Left lobe of liver (tissue), 2 donors: Measurements from ENCODE around the gene C22orf42. TPM values are rescaled to one million over a fixed set of nuclear protein-coding genes. Genes with fewer than 3 reads are reported as not detected.
"Not testable (repeated sequence)": the region's sequence is repeated elsewhere in the genome, so short reads cannot be mapped to it uniquely, and the experiment has no call there.

Experiments
- ATAC-seq: fragments of 200-7000 bp; cut with Tn5 transposase; one replicate; pipeline ENCODE4 v1.9.1; 2020; ENCODE audit warnings: mild to moderate bottlenecking, moderate library complexity
- DNase-seq: peaks from one replicate; pipeline ENCODE4 v3.0.0-alpha.2; 2020; ENCODE audit warnings: low spot score
- total RNA-seq: library from RNA; stranded (reverse); gene quantifications from one replicate; pipeline ENCODE4 v1.2.1, GENCODE V29; 2021
- donor health status: DM: no; HTN: no; CAD: no; lungs with moderate emphysema.
- donor health status: DM: no; HTN: yes; CAD: no.

Gene C22orf42
- total RNA-seq, 1 donor from 2014 or later, result not detected

DNA sequence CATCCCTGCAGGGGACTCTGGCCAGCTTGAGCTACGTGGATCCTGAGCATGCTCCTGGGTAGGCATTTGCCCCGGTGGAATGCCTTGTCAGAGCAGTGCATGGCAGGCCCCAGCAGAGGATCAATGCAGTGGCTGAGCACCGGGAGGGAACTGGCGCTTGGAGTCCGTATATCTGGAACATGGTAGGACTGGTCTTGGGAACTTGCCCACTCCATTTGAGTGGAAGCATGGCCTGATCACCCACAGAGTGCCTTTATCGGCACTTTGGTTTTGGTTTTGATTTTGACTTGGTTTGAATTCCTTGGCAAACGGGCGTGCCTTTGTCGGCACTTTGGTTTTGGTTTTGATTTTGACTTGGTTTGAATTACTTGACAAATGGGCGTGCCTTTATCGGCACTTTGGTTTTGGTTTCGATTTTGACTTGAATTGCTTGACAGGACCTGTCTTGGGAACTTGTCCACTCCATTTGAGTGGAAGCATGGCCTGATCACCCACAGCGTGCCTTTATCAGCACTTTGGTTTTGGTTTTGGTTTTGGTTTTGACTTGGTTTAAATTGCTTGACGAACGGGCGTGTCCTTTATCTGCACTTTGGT lies 21.3 kb downstream of the C22orf42 start:
- DNase-seq (peak; percentile 63), ATAC-seq (peak; percentile 82)

DNA sequence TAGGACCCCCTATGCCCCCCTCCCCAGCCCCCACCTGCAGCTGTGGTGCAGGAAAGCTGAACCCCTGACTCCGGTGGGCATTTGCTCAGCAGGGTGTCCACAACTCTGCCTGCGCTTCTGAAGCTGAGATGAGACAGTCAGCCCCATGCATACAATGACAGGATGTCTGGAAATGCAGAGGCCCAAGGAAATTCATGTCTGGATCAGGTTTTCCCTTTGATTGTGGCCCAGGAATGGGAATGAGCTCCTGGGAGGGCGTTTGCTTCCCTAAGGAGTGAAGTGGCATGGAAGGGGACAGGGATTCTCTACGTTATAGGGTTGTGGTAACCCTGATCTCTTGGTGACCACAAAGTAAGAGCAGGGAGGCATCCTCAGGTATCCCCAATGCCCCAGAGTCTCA lies 22.2 kb downstream of the C22orf42 start:
- ATAC-seq, DNase-seq: not testable (repeated sequence)

DNA sequence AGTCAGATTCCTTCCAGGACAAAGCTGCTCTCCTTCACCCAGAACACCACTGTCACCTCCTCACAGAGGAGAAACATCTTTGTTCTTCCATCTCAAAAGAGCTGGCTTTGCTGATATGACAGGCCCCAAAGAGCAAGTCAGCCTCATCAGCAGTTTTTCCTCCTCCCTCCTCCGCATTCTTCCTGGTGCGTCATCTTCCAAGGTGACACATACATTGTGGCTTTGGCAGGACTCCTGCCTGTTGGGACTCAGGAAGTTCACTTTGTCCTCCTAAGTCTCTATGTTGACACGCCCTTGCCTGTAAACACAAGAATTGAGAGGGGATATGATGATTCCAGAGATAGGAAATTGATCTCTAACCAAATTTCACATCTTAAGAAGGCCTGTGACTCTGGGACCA lies 23.1 kb downstream of the C22orf42 start:
- ATAC-seq, DNase-seq: not testable (repeated sequence)

DNA sequence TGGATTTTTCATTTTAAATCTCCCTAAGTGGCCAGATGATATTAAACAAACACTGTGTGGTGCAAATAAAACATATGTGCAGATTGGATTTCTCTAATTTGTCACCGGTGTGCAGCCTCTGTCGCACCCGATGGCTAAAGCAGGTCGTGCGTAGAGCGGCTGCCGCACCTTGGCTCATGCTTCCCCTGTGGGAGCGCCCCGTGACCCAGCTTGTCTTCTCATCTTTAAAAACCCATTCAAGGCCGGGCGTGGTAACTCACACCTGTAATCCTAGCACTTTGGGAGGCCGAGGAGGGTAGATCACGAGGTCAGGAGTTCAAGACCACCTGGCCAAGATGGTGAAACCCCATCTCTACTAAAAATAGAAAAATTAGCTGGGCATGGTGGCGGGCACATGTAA lies 24.3 kb downstream of the C22orf42 start:
- DNase-seq, ATAC-seq: not testable (repeated sequence)

DNA sequence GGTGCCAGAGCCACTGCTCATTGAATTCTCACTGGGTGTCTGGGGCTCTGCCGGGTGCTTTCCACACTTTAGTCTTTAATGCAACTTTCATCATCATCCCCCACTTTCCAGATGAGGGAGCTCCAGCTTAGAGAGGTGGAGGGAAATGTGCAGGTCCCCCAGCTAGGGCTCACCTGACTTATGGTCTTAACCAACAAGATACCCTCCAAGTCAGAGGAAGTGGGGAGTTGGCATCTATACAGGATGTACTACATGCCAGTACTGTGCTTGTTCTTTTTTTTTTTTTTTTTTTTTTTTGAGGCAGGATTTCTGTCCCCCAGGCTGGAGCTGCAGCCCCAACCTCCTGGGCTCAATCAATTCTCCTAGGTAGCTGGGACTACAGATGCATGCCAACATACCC lies 26.3 kb downstream of the C22orf42 start:
- ATAC-seq (no peak), DNase-seq (no peak)

DNA sequence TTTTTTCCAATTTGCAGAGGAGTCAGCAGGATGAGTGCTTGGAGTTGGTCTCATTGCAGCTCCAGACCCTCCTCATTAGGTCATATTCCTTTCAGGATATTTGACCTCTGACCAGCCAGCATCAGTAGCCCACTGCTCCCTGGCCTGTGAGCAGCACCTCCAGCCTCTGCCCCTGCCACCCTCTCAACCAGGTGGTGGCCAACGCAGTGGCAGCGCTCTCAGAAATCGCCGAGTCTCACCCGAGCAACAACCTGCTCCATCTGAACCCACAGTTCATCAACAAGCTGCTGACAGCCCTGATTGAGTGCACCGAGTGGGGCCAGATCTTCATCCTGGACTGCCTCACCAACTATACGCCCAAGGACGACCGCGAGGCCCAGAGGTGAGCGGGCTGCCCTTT lies 27.0 kb downstream of the C22orf42 start:
- DNase-seq (no peak), ATAC-seq (no peak)

DNA sequence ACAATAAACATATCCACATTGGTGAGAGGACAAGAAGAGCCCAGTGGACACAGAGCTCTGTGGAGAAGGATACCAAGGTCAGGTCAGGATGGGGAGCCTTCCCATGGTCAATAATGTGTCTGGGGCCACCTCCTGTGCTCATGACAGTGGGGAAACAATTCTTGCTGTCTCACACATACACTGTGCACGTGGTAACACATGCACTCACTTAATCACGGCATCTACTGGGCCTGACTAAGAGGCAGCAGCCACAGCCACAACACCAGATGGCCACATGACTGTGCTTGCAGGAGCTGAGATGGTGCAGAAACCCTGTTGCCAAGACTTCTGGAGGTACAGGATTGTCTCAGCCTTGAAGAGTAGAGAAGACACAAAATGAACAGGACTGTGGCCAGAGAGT lies 28.6 kb downstream of the C22orf42 start:
- ATAC-seq (no peak), DNase-seq (no peak)

DNA sequence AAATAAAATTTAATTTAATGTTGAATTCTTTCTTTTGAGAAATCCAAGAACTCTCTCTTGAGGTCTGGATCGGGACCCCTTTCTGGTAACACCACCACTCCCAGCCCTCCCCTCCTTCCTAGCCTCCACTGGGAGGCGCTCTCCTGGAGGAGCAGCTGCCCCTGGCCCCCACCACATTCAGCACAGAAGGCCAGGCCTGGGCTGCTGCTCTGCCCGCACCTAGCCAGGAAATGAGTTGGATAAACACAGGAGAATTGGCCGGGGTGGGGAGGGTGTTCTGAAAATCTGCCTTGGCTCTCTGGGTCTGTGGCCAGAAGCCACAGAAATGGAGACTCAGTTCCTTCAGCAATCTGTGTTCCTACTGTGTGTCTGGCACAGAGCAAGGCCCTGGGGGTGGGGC lies 31.2 kb downstream of the C22orf42 start:
- DNase-seq, result no peak
- ATAC-seq, result no peak

DNA sequence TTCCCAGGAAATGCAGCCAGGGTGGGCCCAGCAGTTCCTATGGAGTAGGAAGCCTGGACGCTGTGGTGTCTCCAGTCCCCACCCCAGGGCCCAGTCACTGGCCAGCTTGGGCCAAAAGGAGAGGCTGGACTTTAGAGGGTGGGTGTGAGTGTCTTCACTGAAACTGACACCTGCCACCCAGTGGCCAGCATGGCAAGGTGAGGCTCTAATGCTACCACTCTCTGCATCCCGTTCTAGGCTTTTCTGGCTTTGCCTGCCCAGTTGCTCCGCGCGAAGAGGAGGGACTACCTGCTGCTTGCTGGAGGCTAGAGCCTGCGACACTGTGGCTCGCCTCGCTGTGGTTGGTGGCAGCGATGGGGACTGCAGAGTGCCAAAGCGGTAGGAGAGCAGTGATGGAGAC lies 35.4 kb downstream of the C22orf42 start:
- peak; percentile 41 for ATAC-seq
- DNase-seq, result no peak

DNA sequence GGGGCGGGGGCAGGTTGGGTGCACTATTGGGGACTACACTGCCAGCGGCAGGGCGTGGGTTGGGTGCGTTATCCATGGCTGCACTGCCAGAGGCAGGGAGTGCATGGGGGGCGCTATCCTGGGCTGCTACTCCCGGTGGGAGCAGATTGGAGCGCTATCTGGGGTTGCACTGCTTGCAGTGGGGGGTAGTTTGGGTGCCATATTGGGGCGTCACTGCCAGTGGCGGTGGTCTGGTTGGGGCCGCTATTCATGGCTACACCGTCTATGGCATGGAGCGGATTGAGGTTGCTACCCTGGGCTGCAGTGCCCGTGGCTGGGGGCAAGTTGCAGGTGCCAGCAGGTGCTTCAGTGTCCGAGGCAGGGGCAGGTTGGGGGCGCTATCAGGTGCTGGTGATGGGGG lies 36.2 kb downstream of the C22orf42 start:
- ATAC-seq (no peak), DNase-seq (no peak)

DNA sequence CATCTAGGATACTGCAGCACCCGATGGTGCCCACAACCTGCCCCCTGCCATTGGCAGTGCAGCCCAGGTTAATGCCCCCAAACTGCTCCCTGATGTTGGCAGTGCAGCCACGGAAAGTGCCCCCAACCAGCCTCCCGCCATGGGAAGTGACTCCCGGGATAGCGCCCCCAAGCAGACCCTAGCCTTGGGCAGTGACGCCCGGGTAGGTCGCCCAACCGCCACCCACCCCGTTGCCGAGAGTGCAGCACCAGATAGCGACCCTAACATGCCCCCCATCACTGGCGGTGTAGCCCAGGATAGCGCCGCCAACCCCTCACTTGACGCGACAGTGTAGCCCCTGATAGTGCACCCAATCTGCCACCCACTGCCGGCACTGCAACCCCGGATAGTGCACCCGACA lies 38.5 kb downstream of the C22orf42 start:
- no peak for DNase-seq
- no peak for ATAC-seq

DNA sequence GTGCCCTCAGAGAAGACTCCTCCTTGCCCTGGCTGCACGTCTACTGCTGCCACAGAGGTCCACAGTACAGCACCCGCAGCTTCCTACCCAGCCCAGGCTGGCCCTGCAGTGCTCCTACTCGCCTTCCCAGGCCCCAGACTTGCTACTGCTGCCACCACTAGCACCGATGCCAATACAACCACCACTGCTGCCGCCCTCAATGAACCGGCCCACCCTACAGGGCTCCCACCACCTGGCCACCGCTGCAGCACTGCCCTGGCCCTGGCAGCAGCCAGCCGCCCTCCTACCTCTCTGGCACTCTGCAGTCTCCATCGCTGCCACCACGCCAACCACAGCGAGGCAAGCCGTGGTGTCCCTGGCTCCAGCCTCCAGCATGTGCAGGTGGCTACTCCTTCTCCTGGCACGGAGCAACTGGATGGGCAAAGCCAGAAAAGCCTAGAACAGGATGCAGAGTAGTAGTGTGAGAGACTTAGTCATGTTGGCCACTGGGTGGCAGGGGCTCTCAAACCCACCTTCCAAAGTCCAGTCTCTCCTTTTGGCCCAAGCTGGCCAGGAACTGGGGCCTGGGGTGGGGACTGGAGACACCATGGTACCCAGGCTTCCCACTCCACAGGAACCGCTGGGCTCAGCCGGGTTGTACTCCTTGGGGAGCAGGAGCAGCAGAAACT lies 39.4 kb downstream of the C22orf42 start:
- ATAC-seq (no peak), DNase-seq (no peak)

DNA sequence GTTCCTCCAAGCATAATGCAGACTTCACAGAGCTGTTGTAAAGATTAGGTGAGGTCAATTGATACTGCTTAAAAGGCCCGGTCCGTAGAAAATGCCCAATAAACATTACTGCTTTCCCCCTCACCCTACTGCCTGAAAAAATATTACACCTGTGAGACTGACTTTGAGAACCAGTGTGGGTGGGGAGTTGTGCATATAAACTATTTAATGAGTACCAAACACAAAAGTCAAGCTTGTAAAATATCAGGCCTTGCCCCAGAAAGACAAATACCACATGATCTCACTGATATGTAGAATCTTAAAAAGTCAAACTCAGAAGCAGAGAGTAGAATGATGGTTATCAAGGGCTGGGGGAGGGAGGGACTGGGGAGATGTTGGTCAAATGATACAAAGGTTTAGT lies 46.7 kb downstream of the C22orf42 start:
- ATAC-seq (no peak), DNase-seq (no peak)

DNA sequence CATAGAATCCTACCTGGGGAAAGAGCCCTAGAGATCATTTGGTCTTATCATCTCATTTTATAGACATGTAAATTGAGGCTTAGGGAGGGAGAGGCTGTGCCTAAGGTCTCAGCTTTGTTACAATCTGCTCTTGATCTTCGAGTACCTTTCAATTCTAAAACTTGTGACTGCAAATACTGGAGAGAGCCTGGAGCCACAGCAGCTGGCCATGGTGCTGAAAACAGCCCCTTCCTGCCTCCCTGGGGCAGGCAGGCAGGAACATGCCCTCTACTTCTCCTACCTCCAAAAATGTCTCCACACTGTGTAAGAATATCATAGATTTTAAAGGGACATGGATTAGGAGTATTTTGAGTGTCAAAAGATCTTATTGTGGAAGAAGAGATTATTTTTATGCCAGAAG lies 52.2 kb downstream of the C22orf42 start:
- ATAC-seq, result peak; percentile 52
- DNase-seq, result no peak

DNA sequence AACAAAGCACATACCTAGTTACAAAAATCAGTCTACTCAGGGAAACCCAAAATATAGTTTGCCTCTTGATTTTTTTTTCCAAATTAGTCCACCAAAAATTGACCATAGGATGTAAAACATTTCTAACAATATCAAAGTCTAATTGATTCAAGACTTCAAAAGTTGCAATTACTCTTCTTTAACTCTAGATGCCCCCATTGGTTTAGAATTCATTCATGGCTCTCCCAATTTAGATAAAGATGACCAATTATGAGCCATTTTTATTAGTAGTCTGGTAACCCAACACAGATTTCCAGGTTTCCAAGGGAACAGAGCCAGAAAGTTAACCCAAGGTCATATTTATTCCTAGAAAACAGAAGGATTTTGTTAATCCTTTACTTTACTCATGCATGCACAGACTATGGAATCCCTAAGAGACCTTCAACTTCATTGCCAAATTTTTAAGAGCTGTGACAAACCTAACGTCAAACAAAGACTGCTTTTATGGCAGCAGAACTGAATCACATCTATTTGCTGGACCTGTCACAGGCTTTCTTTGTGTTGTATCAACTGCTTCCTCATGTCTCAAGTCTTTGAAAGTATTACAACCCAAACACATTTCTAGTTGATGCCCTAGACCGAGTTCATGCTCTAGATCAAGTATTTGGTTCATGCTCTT lies 55.3 kb downstream of the C22orf42 start:
- ATAC-seq (peak; percentile 44), DNase-seq (no peak)

DNA sequence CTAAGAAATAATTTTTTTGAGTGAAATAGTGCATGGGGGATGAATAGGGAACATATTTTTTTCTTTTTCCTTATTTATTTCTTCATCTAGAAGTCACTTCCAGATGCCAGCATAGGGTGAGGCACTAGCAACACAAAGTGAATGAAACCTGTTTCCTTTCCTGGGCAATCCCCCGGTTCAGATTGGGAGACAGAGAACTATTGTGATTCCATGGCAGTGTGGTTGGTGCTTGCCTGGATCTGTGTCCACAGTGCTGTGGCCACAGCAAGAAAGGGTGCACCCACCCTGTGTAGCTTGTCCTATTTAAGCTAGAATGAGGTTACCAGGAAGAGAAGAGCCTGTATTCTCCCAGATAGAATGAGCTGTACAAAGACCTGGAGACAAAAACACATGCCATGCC lies 58.4 kb downstream of the C22orf42 start:
- no peak for DNase-seq
- ATAC-seq, result no peak

Other genes starting within 250 kb of the C22orf42 start
- gene YWHAH, start 214.8 kb downstream of the C22orf42 start, total RNA-seq, result 40.2 TPM
- 1.9 TPM for gene SLC5A1, start 116.0 kb downstream of the C22orf42 start, total RNA-seq
- not detected for gene RFPL2, start 45.8 kb upstream of the C22orf42 start, total RNA-seq
- gene SLC5A4, start 96.0 kb upstream of the C22orf42 start, total RNA-seq, result not detected
- gene RFPL3, start 198.6 kb upstream of the C22orf42 start, total RNA-seq, result not detected